Right lobe of liver (tissue), 4 donors: ENCODE results near the gene KRT17.

ENCODE experiments used
- POLR2A ChIP-seq: fragments of 450-650 bp; IDR thresholded peaks from one replicate; pipeline ENCODE4 v1.6.1; 2017; ENCODE audit warnings: antibody characterized with exemption, mild to moderate bottlenecking
- TF ChIP-seq, protein P1 (sequence below), 4 donors: fragments of 200-600 bp in 3 of 4; fragments of 450-650 bp in 1 of 4; IDR thresholded peaks; one replicate each; pipeline versions ENCODE4 v1.5.1 to v1.8.0; 2016 to 2022; ENCODE audit warnings: antibody characterized with exemption in 4 of 4, mild to moderate bottlenecking in 2 of 4
- donor health status: DM: no; HTN: no; CAD: no.
- donor health status: DM: no; HTN: no; CAD: no.
- donor health status: DM: no; HTN: yes; CAD: no.

GRCh38 chr17:41627316-41628072, 3.1 kb upstream of the KRT17 start:
- TF ChIP-seq, protein P1, sequence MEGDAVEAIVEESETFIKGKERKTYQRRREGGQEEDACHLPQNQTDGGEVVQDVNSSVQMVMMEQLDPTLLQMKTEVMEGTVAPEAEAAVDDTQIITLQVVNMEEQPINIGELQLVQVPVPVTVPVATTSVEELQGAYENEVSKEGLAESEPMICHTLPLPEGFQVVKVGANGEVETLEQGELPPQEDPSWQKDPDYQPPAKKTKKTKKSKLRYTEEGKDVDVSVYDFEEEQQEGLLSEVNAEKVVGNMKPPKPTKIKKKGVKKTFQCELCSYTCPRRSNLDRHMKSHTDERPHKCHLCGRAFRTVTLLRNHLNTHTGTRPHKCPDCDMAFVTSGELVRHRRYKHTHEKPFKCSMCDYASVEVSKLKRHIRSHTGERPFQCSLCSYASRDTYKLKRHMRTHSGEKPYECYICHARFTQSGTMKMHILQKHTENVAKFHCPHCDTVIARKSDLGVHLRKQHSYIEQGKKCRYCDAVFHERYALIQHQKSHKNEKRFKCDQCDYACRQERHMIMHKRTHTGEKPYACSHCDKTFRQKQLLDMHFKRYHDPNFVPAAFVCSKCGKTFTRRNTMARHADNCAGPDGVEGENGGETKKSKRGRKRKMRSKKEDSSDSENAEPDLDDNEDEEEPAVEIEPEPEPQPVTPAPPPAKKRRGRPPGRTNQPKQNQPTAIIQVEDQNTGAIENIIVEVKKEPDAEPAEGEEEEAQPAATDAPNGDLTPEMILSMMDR (IDR thresholded peaks at IDR 0.05) = no peak
- TF ChIP-seq POLR2A = no peak
